Gastroesophageal sphincter (tissue), 3 donors: ENCODE measurements around the gene CEP72.

Source experiments
- CTCF ChIP-seq, 4 experiments: fragments of 200-600 bp in 2 of 4; fragments of 450-650 bp in 2 of 4; sonication (generic) in 1 of 4; IDR thresholded peaks; one replicate each; pipeline ENCODE4 v1.5.1; 2017 to 2019; ENCODE audit warnings: antibody characterized with exemption in 4 of 4, mild to moderate bottlenecking in 2 of 4, moderate library complexity in 2 of 4
- EP300 ChIP-seq: sonication (generic); formaldehyde crosslinking; IDR thresholded peaks from one replicate; pipeline ENCODE4 v1.6.1; 2017; ENCODE audit warnings: antibody characterized with exemption, mild to moderate bottlenecking
- POLR2A ChIP-seq, 2 donors: fragments of 450-650 bp; IDR thresholded peaks; one replicate each; pipeline ENCODE4 v1.6.1; 2017; ENCODE audit warnings: antibody characterized with exemption in 2 of 2, mild to moderate bottlenecking in 2 of 2, moderate library complexity in 1 of 2

DNA sequence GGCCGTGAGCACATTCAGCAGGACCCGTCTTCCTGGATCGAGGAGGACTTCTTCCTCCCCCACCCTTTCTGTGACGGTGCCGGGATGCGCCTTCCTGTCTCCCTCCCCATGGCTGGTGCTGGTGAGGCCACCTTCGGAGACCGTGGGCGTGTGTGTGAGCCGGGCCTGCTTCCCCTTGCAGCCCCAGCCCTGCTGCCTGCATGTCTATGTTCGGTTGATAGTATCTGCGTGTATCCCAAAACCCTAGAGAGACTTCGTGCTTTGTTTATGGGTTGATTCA, 12.8 kb downstream of the CEP72 start:
- TF ChIP-seq CTCF (IDR thresholded peaks at IDR 0.05) = no peak
- TF ChIP-seq EP300 = no peak
- TF ChIP-seq POLR2A (IDR thresholded peaks at IDR 0.05) = no peak
